Activated CD8-positive, alpha-beta T cell treated with anti-CD3 and anti-CD28 coated beads for 36 hours (primary cell): ENCODE results near the gene PLD5. TPM values are rescaled to one million over a fixed set of nuclear protein-coding genes. Genes with fewer than 3 reads are reported as not detected.

Source experiments
- ATAC-seq: fragments of 200-7000 bp; cut with Tn5 transposase; one replicate; pipeline ENCODE4 v1.10.0; 2021; ENCODE audit warnings: mild to moderate bottlenecking, moderate library complexity
- CTCF ChIA-PET: fragments of 350-600 bp; sonication (Branson Sonifier 250); formaldehyde crosslinking; loops from one replicate; lab custom pipeline; 2021; ENCODE audit warnings: antibody characterized with exemption; lab: Charles Lee
- POLR2A ChIA-PET: fragments of 350-600 bp; sonication (Branson Sonifier 250); formaldehyde crosslinking; loops from one replicate; lab custom pipeline; 2021; ENCODE audit warnings: antibody characterized with exemption; lab: Charles Lee
- DNase-seq: peaks from one replicate; pipeline ENCODE4 v3.0.0-alpha.2; 2020
- H3K27ac Mint-ChIP-seq: one replicate; pipeline ENCODE4 v1.8.0; 2021; ENCODE audit warnings: mild to moderate bottlenecking, mixed read lengths
- H3K27me3 Mint-ChIP-seq: one replicate; pipeline ENCODE4 v1.8.0; 2021; ENCODE audit warnings: mixed read lengths
- H3K36me3 Mint-ChIP-seq: one replicate; pipeline ENCODE4 v1.8.0; 2021; ENCODE audit warnings: low read depth, mixed read lengths
- H3K4me1 Mint-ChIP-seq: one replicate; pipeline ENCODE4 v1.8.0; 2021; ENCODE audit warnings: low read depth, mixed read lengths
- H3K4me3 Mint-ChIP-seq: one replicate; pipeline ENCODE4 v1.8.0; 2021; ENCODE audit warnings: mild to moderate bottlenecking, moderate library complexity, mixed read lengths
- H3K9me3 Mint-ChIP-seq: one replicate; pipeline ENCODE4 v1.8.0; 2021; ENCODE audit warnings: mixed read lengths
- intact Hi-C: fragments of 100-400 bp; cut with micrococcal nuclease; formaldehyde crosslinking; loops from one replicate; pipeline ENCODE4 v1.10.0; 2022
- total RNA-seq, 2 experiments: library from RNA; stranded (reverse); gene quantifications; one replicate each; pipeline ENCODE4 v1.2.3, GENCODE V29; 2021
- TF ChIP-seq, protein P1 (sequence below): fragments of 200-600 bp; IDR thresholded peaks from one replicate; pipeline ENCODE4 v1.8.0; 2022; ENCODE audit warnings: antibody characterized with exemption, mild to moderate bottlenecking

The PLD5 gene
- total RNA-seq = not detected

DNA sequence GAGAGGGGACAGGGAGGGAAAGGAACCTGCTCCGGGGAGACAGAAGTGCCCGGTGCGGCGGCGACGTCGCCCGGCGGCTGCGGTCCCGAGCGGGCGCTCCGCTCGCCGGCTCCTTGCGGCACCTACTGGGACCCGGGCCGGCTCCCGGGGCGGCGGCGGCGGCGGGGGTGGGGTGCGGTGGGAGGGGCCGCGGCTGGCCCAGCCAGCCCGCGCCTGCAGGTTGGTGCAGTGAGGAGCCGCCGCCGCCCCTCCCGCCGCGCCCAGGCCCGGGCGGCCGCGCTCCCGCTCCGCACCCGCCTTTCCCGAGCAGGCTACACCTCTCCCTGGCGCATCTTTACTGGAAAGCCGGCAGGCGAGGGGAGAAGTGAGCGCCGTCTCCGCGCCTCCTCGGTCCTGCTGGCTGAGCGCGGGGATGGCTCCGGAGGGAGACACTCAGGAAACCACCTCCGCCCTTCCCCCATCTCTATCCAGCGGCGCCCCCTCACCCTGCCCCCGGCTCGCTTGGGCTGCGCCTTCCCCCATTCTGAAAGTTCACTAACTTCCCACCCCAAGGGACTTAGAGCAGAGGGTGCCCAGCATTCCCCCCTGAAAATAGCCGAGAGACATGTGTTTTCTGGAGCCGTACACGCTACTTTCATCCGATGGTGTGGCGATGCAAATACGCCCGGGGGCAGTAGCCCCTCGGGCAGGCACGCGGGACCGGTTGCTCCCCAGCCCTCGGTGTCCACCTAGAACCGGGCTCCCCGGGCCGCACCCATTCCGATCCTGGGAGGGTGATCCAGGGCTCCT, at the start of gene PLD5:
Gene PLD5 (minus strand): TSS at position 127 of the 789 bp plus-strand sequence.
- ChIA-PET POLR2A (no interaction called here), CTCF (no interaction called here)
- intact Hi-C loops = no loop called here
- Mint-ChIP-seq H3K9me3 (no peaks in the 10 kb centered on the region), H3K4me1 (no peaks in the 10 kb centered on the region), H3K4me3 (peak within 1 kb of the TSS; percentile 36), H3K36me3 (no peaks in the 10 kb centered on the region), H3K27ac (no peak within 1 kb of the TSS), H3K27me3 (peaks cover 47% of the 10 kb centered on the region)
- DNase-seq (no peak), ATAC-seq (no peak)
- TF ChIP-seq, protein P1, sequence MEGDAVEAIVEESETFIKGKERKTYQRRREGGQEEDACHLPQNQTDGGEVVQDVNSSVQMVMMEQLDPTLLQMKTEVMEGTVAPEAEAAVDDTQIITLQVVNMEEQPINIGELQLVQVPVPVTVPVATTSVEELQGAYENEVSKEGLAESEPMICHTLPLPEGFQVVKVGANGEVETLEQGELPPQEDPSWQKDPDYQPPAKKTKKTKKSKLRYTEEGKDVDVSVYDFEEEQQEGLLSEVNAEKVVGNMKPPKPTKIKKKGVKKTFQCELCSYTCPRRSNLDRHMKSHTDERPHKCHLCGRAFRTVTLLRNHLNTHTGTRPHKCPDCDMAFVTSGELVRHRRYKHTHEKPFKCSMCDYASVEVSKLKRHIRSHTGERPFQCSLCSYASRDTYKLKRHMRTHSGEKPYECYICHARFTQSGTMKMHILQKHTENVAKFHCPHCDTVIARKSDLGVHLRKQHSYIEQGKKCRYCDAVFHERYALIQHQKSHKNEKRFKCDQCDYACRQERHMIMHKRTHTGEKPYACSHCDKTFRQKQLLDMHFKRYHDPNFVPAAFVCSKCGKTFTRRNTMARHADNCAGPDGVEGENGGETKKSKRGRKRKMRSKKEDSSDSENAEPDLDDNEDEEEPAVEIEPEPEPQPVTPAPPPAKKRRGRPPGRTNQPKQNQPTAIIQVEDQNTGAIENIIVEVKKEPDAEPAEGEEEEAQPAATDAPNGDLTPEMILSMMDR = no peak

DNA sequence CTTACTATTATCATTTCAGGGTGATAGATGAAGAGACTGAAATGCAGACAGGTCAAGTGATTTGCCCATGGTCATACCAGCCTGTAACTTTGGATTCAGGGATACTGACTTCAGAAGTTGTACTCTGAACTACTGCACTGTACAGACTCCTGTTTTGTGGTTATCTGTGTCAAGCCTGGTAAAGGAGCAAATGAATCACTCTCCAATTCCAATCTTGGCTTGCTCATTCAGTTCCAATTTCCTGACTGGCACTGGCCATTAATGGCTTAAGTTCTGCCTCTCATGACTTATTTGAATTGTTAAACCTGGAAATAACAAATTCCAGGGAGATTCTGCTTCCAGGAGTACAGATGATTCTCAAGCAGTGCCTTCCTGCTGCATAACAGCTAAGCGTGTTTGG, 45.4 kb upstream of the PLD5 start:
- no peaks in the 10 kb centered on the region for H3K4me1 Mint-ChIP-seq
- H3K9me3 Mint-ChIP-seq = no peaks in the 10 kb centered on the region
- ChIA-PET CTCF (no interaction called here), POLR2A (no interaction called here)
- H3K36me3 Mint-ChIP-seq = no peaks in the 10 kb centered on the region
- intact Hi-C loops = no loop called here
- TF ChIP-seq, protein P1 = no peak
- H3K27me3 Mint-ChIP-seq = peaks cover 2% of the 10 kb centered on the region
- ATAC-seq (no peak), DNase-seq (no peak)
- H3K27ac Mint-ChIP-seq = no peak overlapping the region
- no peak overlapping the region for H3K4me3 Mint-ChIP-seq

DNA sequence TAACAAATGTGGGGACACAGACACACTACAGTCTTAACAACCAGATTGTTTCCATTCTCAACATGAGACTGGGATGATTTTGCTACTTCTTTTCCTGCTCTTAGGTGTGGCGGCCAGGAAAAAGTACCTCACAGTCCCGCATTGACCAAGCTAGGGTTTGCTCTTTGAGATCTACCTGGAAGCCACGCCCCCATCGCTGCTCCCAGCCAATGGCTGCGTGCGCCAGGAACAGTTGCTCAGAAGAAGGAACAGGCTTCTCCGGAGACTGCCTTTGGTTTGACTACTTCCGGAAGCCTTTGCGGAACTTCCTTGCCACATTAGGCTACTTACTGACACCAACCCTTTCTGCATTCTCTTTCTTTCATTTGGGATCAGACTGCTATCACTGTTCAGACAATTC, 44.2 kb upstream of the PLD5 start:
- Mint-ChIP-seq H3K9me3 (no peaks in the 10 kb centered on the region), H3K27ac (no peak overlapping the region), H3K27me3 (peaks cover 2% of the 10 kb centered on the region), H3K4me1 (no peaks in the 10 kb centered on the region), H3K36me3 (no peaks in the 10 kb centered on the region), H3K4me3 (no peak overlapping the region)
- no peak for DNase-seq
- ChIA-PET CTCF (no interaction called here), POLR2A (no interaction called here)
- TF ChIP-seq, protein P1 = no peak
- ATAC-seq = no peak
- intact Hi-C loops = no loop called here

DNA sequence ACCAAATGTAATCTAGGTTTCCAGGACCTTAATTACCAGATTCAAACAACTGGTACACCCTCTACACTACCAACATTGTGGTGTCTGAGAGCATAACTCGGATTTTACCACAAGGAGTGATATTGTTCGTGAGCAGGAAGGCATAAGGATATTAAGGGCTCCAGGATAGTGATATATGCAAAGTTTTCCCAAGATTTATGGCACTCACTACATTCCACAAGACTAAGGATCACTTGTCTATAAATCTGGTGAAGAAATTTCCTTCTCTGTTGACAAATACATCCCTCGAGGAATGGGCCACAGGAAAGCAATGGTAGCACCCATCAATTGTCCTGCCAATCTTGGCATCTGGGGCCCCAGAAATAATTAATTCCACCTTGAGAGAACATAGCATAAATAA, 43.1 kb upstream of the PLD5 start:
- POLR2A ChIA-PET = no interaction called here
- Mint-ChIP-seq H3K36me3 (no peaks in the 10 kb centered on the region), H3K4me1 (no peaks in the 10 kb centered on the region), H3K27me3 (peaks cover 2% of the 10 kb centered on the region), H3K27ac (no peak overlapping the region), H3K9me3 (no peaks in the 10 kb centered on the region), H3K4me3 (no peak overlapping the region)
- TF ChIP-seq, protein P1 = no peak
- no peak for DNase-seq
- CTCF ChIA-PET = no interaction called here
- ATAC-seq = no peak
- intact Hi-C loops = no loop called here

DNA sequence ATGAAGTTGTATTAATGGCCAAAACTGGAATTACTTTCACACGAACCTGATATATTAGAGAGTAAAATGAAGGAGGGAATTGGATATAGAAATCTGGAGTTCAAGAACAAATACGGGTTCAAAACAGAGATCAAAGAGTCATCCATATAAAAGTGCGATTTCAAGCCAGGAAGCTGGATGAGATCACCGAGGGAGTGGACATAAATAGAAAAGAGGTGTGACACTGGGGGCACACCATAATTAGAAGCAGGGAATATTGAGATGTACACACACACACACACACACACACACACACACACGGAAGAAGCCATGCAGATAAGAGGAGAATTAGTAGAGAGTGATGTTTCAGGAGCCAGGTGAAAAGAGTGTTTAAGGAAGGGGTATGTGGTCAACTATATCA, 32.3 kb upstream of the PLD5 start:
- intact Hi-C loops = no loop called here
- Mint-ChIP-seq H3K9me3 (no peaks in the 10 kb centered on the region), H3K27me3 (peaks cover 2% of the 10 kb centered on the region), H3K27ac (no peak overlapping the region), H3K4me1 (no peaks in the 10 kb centered on the region), H3K4me3 (no peak overlapping the region), H3K36me3 (no peaks in the 10 kb centered on the region)
- TF ChIP-seq, protein P1 = no peak
- ATAC-seq = no peak
- ChIA-PET POLR2A (no interaction called here), CTCF (no interaction called here)
- DNase-seq = no peak
